GM12878 (cell line): Measurements from ENCODE around the gene IL3RA. TPM values are rescaled to one million over a fixed set of nuclear protein-coding genes. Genes with fewer than 3 reads are reported as not detected.
A peak's percentile ranks its signal among the peaks of the same experiment; 100 is the strongest.

Experiments
- ATAC-seq: fragments of 200-7000 bp; cut with Tn5 transposase; 3 replicates; pipeline ENCODE4 v1.9.1; 2020; ENCODE audit warnings: mild to moderate bottlenecking, moderate library complexity
- BruUV-seq: library from RNA; stranded (reverse); fragments of 400-500 nt; replicated peaks from 2 replicates; lab custom pipeline; 2021; lab: Mats Ljungman, UMichigan
- CTCF ChIA-PET: fragments of 300-600 bp; sonication (Branson Sonifier 250); formaldehyde crosslinking; extraction: SDS; loops from one replicate; lab custom pipeline; 2021; ENCODE audit warnings: inconsistent platforms; lab: Yijun Ruan, JAX
- POLR2A ChIA-PET: fragments of 350-600 bp; formaldehyde crosslinking; extraction: SDS; loops from one replicate; lab custom pipeline; 2021; ENCODE audit warnings: inconsistent platforms; lab: Charles Lee
- RAD21 ChIA-PET: fragments of 300-600 bp; sonication (Branson Sonifier 250); formaldehyde crosslinking; loops from one replicate; lab custom pipeline; 2023; ENCODE audit warnings: antibody characterized with exemption; ENCODE audit not compliant: unreplicated experiment; lab: Charles Lee
- SMC1A ChIA-PET: fragments of 300-600 bp; sonication (Branson Sonifier 250); formaldehyde crosslinking; loops from one replicate; lab custom pipeline; 2023; ENCODE audit not compliant: unreplicated experiment, uncharacterized antibody; lab: Charles Lee
- DNase-seq: peaks from one replicate; pipeline ENCODE4 v3.0.0-alpha.2; 2011; ENCODE audit warnings: low read depth, low spot score
- FAIRE-seq: peaks from 3 replicates; lab custom pipeline; 2011; peaks lifted over from hg19 to GRCh38; lab: Jason Lieb, UNC
- H2AFZ ChIP-seq: 2 replicates; pipeline ENCODE4 v1.6.0; 2011; ENCODE audit warnings: low read depth, low read length, control low read depth; ENCODE audit not compliant: control insufficient read depth
- H3K27ac ChIP-seq: 2 replicates; pipeline ENCODE4 v1.5.1; 2011; ENCODE audit warnings: control low read depth; ENCODE audit not compliant: control insufficient read depth, insufficient read depth
- H3K27me3 ChIP-seq, 2 experiments: replicated peaks in 1 of 2; 2 replicates each; pipeline versions ENCODE4 v1.6.0 to v1.6.1; 2011; ENCODE audit warnings: low read length in 1 of 2; ENCODE audit not compliant: control insufficient read depth in 2 of 2, insufficient read depth in 2 of 2
- H3K36me3 ChIP-seq, 2 experiments: 2 replicates each; pipeline ENCODE4 v1.5.1; 2011; ENCODE audit warnings: low read length in 1 of 2; ENCODE audit not compliant: control insufficient read depth in 2 of 2, insufficient read depth in 2 of 2
- H3K4me1 ChIP-seq: 2 replicates; pipeline ENCODE4 v1.6.1; 2011; ENCODE audit warnings: mild to moderate bottlenecking, low read length, moderate library complexity, mixed read lengths; ENCODE audit not compliant: control insufficient read depth, insufficient read depth
- H3K4me2 ChIP-seq: 2 replicates; pipeline ENCODE4 v1.6.0; 2011; ENCODE audit warnings: control low read depth; ENCODE audit not compliant: control insufficient read depth, insufficient read depth
- H3K4me3 ChIP-seq: fragments of 200-600 bp; sonication (generic); 2 replicates; pipeline ENCODE4 v1.5.1; 2016
- H3K79me2 ChIP-seq: 2 replicates; pipeline ENCODE4 v1.6.0; 2011; ENCODE audit warnings: low read length; ENCODE audit not compliant: control insufficient read depth, insufficient read depth
- H3K9ac ChIP-seq: 2 replicates; pipeline ENCODE4 v1.8.0; 2011; ENCODE audit warnings: low read length, control low read depth, mixed read lengths; ENCODE audit not compliant: control insufficient read depth, insufficient read depth
- H3K9me3 ChIP-seq: replicated peaks from 3 replicates; pipeline ENCODE4 v1.5.1; 2011; ENCODE audit warnings: mild to moderate bottlenecking, low read length; ENCODE audit not compliant: control insufficient read depth, insufficient read depth
- H4K20me1 ChIP-seq: 2 replicates; pipeline ENCODE4 v1.6.0; 2011; ENCODE audit not compliant: control insufficient read depth, insufficient read depth
- ATF7 ChIP-seq: fragments of 450-650 bp; IDR thresholded peaks from 2 replicates; pipeline ENCODE4 v1.6.1; 2016; ENCODE audit warnings: low read depth, mild to moderate bottlenecking
- CHD4 ChIP-seq: fragments of 200-600 bp; sonication (generic); IDR thresholded peaks from 2 replicates; pipeline ENCODE4 v1.6.1; 2016; ENCODE audit warnings: mild to moderate bottlenecking
- EED ChIP-seq: sonication (generic); IDR thresholded peaks from 2 replicates; pipeline ENCODE4 v1.6.1; 2016; ENCODE audit warnings: antibody characterized with exemption, low read depth
- IKZF2 ChIP-seq, 2 experiments: fragments of 450-650 bp; IDR thresholded peaks; 2 replicates each; pipeline ENCODE4 v1.6.1; 2017; ENCODE audit warnings: mild to moderate bottlenecking in 2 of 2, moderate library complexity in 2 of 2
- POLR2AphosphoS5 ChIP-seq: IDR thresholded peaks from 2 replicates; pipeline ENCODE4 v1.6.1; 2011; ENCODE audit warnings: mild to moderate bottlenecking, low read length, inconsistent platforms
- RAD21 ChIP-seq: IDR thresholded peaks from 2 replicates; pipeline ENCODE4 v1.6.1; 2011; ENCODE audit warnings: mild to moderate bottlenecking, low read depth, low read length, moderate library complexity; ENCODE audit not compliant: insufficient read depth
- RBBP5 ChIP-seq: fragments of 200-600 bp; sonication (generic); conservative IDR thresholded peaks from 2 replicates; pipeline ENCODE4 v1.6.1; 2016
- SIN3A ChIP-seq: IDR thresholded peaks from 2 replicates; pipeline ENCODE4 v1.6.1; 2012; ENCODE audit warnings: low read depth, low read length, improper control_type of control experiment
- SMAD1 ChIP-seq: fragments of 450-650 bp; IDR thresholded peaks from 2 replicates; pipeline ENCODE4 v1.6.1; 2018; ENCODE audit warnings: mild to moderate bottlenecking, low read depth; ENCODE audit not compliant: partially characterized antibody
- TAF1 ChIP-seq: IDR thresholded peaks from 2 replicates; pipeline ENCODE4 v1.6.1; 2011; ENCODE audit warnings: mild to moderate bottlenecking, low read depth, low read length, borderline replicate concordance
- TBL1XR1 ChIP-seq: IDR thresholded peaks from 2 replicates; pipeline ENCODE4 v1.6.1; 2012; ENCODE audit warnings: low read depth, low read length, improper control_type of control experiment
- ZNF622 ChIP-seq: fragments of 450-650 bp; IDR thresholded peaks from 2 replicates; pipeline ENCODE4 v1.6.1; 2017; ENCODE audit warnings: mild to moderate bottlenecking, inconsistent platforms
- WGBS: methylation state at CpG from one replicate; pipeline ENCODE4 v1.1.6; 2016; ENCODE audit warnings: low lambda C conversion rate; ENCODE audit not compliant: insufficient replicate concordance, insufficient coverage; ENCODE audit errors: missing lambda C conversion rate; 5-methylcytosine and 5-hydroxymethylcytosine counted together
- in situ Hi-C: fragments of 300-500 bp; cut with MboI; formaldehyde crosslinking; loops from 9 replicates; pipeline ENCODE4 v1.14.3; 2018; ENCODE audit warnings: mixed read lengths
- intact Hi-C: fragments of 100-400 bp; cut with micrococcal nuclease; formaldehyde crosslinking; loops from one replicate; pipeline ENCODE4 v1.14.2; 2022; ENCODE audit not compliant: unreplicated experiment
- polyA plus RNA-seq, 11 experiments: library from polyadenylated mRNA; depleted of rRNA in 4 of 11; unstranded in 6 of 11; stranded (reverse) in 5 of 11; fragments of >200 nt; fragmentation: Nextera tagmentation in 4 of 11; fragmentation: Illumina TruSeq in 1 of 11; extraction: Ambion mirVana in 4 of 11; extraction: Trizol in 1 of 11; gene quantifications; 1 replicate in 1 of 11; 2 replicates in 10 of 11; pipeline versions ENCODE4 v1.2.1 to v1.2.3, GENCODE V29; 2011 to 2016; ENCODE audit warnings: inconsistent platforms in 2 of 11, missing spikeins in 2 of 11, low read depth in 1 of 11
- total RNA-seq, 4 experiments: library from RNA; depleted of rRNA in 3 of 4; stranded (reverse); fragments of >200 nt in 3 of 4; fragmentation: Illumina TruSeq in 1 of 4; extraction: Trizol in 1 of 4; gene quantifications; 2 replicates each; pipeline versions ENCODE4 v1.2.1 to v1.2.3, GENCODE V29; 2013 to 2021
- TF ChIP-seq, protein P1 (sequence below): fragments of 450-650 bp; conservative IDR thresholded peaks from 2 replicates; pipeline ENCODE4 v1.6.1; 2017; ENCODE audit warnings: mild to moderate bottlenecking, moderate library complexity

The IL3RA gene
- total and polyA plus RNA-seq, 10 of the 15 experiments (the other 5 are each of a cell fraction or from before 2014, with no cell fraction given): 2.1 to 31.1 (median 17.9) TPM

DNA sequence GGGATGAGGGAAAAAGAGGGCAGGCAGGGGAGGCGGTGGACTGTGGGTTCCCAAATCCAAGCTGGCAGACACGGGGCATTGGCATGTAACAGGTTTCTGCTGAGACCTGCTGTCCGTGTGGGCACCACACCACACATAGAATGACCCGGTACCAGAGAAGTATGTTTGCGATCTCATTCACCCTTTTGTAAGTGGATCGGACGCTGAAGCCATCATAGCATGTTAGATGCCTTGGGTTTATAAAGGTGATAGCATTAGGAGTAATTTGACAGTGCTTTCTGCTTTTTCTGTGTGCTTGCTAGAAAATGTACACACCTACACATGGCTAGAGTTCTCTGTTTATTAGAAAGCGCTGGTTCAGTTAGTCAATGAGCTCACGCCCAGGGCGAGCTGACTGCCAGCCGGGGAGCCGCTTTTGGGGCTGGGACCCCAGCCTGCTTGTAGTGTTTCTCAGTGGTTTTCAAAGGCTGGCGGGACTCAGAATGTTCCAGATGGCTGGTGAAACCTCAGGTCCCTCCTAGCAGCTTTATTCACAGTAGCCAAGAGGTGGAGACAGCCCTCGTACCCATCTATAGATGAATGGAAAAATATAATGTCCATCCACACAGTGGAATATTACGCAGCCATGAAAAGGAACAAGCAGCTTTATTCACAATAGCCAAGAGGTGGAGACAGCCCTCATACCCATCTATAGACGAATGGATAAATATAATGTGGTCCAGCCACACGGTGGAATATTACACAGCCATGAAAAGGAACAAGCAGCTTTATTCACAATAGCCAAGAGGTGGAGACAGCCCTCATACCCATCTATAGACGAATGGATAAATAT is 579 bp downstream of the IL3RA start:
- CTCF ChIA-PET: no interaction called here
- FAIRE-seq (no peak), ATAC-seq (peak; percentile 66), DNase-seq (no peak)
- 12% methylated on average over 18 of the region's 18 CpGs for WGBS
- in situ Hi-C loops (loop anchor here (10.0 kb wide), 1 partner anchor 342 kb away; no protein-coding TSS in a partner anchor), intact Hi-C loops (loop anchor here (10.0 kb wide), 1 partner anchor 258 kb away; the partner anchor contains the start of gene AKAP17A)
- H3K4me2 ChIP-seq: peak overlapping the region; percentile 91
- SMC1A ChIA-PET: no interaction called here
- H3K79me2 ChIP-seq: peaks cover 6% of the 10 kb centered on the region
- peaks cover 13% of the 10 kb centered on the region; the same call in 2 of the 3 replicates for H3K9me3 ChIP-seq
- TSS peak; percentile 88 for BruUV-seq
- peak overlapping the region; percentile 75 for H3K9ac ChIP-seq
- H3K4me1 ChIP-seq: peaks cover 7% of the 10 kb centered on the region; the same call in 1 of the 2 replicates
- POLR2A ChIA-PET: no interaction called here
- peak overlapping the region; percentile 75 for H3K4me3 ChIP-seq
- RAD21 ChIA-PET: no interaction called here
- H3K27me3 ChIP-seq: no peaks in the 10 kb centered on the region
- H2AFZ ChIP-seq: peak overlapping the region; percentile 61
- peak overlapping the region; percentile 77 for H3K27ac ChIP-seq
- no peaks in the 10 kb centered on the region for H4K20me1 ChIP-seq
- TF ChIP-seq SIN3A (0 out of 2 replicates have a peak, but pooled peaks have one; percentile 40), ATF7 (0 out of 2 replicates have a peak, but pooled peaks have one; percentile 9), CHD4 (0 out of 2 replicates have a peak, but pooled peaks have one; percentile 12), RAD21 (no peak), TAF1 (0 out of 2 replicates have a peak, but pooled peaks have one; percentile 14), EED (0 out of 2 replicates have a peak, but pooled peaks have one; percentile 21), POLR2AphosphoS5 (0 out of 2 replicates have a peak, but pooled peaks have one; percentile 0), RBBP5 (no peak), SMAD1 (no peak), IKZF2 (IDR thresholded peaks at IDR 0.05) (0 out of 4 replicates have a peak, but pooled peaks of 1 of the 2 experiments have one; percentile 4), TBL1XR1 (no peak), ZNF622 (no peak)
- TF ChIP-seq, protein P1, sequence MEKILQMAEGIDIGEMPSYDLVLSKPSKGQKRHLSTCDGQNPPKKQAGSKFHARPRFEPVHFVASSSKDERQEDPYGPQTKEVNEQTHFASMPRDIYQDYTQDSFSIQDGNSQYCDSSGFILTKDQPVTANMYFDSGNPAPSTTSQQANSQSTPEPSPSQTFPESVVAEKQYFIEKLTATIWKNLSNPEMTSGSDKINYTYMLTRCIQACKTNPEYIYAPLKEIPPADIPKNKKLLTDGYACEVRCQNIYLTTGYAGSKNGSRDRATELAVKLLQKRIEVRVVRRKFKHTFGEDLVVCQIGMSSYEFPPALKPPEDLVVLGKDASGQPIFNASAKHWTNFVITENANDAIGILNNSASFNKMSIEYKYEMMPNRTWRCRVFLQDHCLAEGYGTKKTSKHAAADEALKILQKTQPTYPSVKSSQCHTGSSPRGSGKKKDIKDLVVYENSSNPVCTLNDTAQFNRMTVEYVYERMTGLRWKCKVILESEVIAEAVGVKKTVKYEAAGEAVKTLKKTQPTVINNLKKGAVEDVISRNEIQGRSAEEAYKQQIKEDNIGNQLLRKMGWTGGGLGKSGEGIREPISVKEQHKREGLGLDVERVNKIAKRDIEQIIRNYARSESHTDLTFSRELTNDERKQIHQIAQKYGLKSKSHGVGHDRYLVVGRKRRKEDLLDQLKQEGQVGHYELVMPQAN: 0 out of 2 replicates have a peak, but pooled peaks have one; percentile 6
- TF ChIP-seq, all 136 proteins: peak for 8
- no peaks in the 10 kb centered on the region for H3K36me3 ChIP-seq
